Measurements from ENCODE around the gene SLC35B1.

SLC35B1 gene

DNA sequence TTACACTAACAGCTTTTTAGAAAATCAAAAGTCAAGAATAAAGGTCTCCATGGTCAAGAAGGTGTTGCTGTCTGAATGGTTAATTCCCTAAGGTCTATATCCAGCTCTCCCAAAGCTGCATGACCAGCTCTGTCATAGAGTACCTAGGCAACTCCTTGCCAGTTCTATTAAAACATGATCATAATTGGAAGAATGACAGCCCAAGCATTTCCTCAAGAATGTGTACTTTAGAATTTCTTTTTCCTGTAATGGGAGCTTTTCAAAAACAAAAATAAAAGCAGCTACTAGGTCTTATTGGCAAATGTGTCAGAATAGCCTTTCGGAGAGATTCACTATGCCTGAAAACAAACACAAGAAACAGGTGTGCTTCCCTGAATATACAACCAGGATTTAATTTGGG lies 37.8 kb downstream of the SLC35B1 start:
- no peak for DNase-seq

- no peak for DNase-seq
These were observed 39.9 kb downstream of the SLC35B1 start for GRCh38 chr17:49667854-49668253.

- DNase-seq = no peak
These were observed 43.0 kb downstream of the SLC35B1 start for GRCh38 chr17:49664706-49665211.

DNA sequence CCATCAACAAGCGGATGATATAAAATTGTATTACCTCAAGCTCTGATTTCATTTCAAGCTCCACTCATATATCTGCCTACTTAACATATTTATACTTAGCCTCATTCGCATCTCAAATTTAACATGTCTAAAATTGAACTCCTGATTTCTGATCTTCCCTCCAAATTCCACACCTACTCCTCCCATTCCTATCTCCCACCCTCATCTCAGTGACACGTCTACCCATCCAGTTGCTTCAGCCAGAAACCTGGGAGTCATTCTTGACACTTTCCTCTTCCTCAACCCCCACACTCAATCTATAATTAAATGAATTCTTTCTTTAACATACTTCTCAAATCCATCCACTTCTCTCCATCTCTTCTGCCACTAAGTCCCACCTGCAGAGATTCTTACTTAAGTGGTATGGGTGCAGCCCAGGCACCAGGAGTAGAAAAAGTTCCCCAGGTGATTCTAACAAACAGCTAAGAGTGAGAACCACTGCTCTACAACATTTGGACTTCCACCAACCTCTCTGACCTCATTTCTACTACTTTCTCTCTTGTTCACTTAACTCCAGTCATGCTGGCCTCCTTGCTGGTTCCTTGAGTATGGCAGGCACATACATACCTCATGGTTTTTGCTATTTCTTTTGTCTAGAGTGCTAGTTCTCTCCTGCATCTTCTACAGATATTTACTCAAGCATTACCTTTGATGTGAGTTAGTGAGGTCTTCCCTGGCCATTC lies 47.9 kb downstream of the SLC35B1 start:
- no peak for DNase-seq

DNA sequence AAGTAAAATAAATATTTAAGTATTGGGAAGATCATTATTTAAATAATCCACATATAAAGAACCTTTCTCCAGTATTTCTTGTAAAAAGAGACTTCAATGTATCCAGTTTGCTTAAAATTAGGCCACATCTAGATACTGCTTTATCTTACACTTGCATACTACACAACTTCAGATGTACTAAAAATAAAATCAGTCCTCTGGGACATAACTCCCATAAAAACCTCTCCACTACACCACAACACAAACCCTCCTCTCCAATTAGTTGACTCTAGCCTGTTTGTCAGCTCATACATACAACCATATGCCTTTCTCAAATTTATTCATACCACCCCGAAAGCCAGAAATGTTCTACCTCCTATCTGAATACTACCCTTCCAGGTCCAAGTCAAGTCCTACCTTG lies 51.5 kb downstream of the SLC35B1 start:
- DNase-seq = no peak

Data from CD4-positive, alpha-beta T cell treated with Interleukin-12 subunit alpha and Interleukin-12 subunit beta, for 1 hour (primary cell).